Loucy (cell line): ENCODE results near the gene SLC17A2.

Experiments used
- EZH2phosphoT487 ChIP-seq: fragments of 200-600 bp; IDR thresholded peaks from 2 replicates; pipeline ENCODE4 v1.6.1; 2018; ENCODE audit warnings: antibody characterized with exemption, mild to moderate bottlenecking, moderate library complexity, borderline replicate concordance
- TF ChIP-seq, protein P1 (sequence below): fragments of 200-600 bp; sonication (generic); conservative IDR thresholded peaks from 2 replicates; pipeline ENCODE4 v1.5.1; 2014; ENCODE audit warnings: mild to moderate bottlenecking, antibody characterized with exemption, low read length

DNA sequence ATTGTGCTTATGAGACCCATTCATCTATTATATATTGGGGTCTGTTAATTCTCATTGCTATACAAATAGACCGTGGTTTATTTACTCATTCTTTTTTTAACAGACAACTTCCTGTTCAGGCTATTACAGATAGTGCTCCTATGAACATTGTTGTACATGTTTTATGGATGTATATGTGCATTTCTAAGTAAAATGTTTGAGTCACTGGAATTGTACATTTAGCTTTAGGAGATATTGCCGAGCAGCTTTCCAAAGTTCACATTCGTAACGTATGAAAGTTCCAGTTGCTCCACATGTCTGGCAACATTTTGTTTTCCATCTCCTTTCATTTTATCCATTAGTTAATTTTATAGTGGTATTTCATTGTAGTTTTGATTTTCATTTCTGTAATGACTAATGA is 19.1 kb downstream of the SLC17A2 start:
- TF ChIP-seq, protein P1, sequence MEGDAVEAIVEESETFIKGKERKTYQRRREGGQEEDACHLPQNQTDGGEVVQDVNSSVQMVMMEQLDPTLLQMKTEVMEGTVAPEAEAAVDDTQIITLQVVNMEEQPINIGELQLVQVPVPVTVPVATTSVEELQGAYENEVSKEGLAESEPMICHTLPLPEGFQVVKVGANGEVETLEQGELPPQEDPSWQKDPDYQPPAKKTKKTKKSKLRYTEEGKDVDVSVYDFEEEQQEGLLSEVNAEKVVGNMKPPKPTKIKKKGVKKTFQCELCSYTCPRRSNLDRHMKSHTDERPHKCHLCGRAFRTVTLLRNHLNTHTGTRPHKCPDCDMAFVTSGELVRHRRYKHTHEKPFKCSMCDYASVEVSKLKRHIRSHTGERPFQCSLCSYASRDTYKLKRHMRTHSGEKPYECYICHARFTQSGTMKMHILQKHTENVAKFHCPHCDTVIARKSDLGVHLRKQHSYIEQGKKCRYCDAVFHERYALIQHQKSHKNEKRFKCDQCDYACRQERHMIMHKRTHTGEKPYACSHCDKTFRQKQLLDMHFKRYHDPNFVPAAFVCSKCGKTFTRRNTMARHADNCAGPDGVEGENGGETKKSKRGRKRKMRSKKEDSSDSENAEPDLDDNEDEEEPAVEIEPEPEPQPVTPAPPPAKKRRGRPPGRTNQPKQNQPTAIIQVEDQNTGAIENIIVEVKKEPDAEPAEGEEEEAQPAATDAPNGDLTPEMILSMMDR, result no peak
- no peak for TF ChIP-seq EZH2phosphoT487
